NT2/D1 (cell line): ENCODE results near the gene NOTCH2.
"Not testable (repeated sequence)": the region's sequence is repeated elsewhere in the genome, so short reads cannot be mapped to it uniquely, and the experiment has no call there.

Source experiments
- DNase-seq: peaks from one replicate; pipeline ENCODE4 v3.0.0-alpha.2; 2011; ENCODE audit warnings: low read depth, low spot score
- H3K27me3 ChIP-seq: 2 replicates; pipeline ENCODE4 v1.6.0; 2011; ENCODE audit warnings: mild to moderate bottlenecking; ENCODE audit not compliant: insufficient read length, insufficient read depth
- H3K36me3 ChIP-seq: 2 replicates; pipeline ENCODE4 v1.6.1; 2011; ENCODE audit warnings: mild to moderate bottlenecking, low read length, mixed read lengths; ENCODE audit not compliant: insufficient read depth, insufficient read length
- H3K4me1 ChIP-seq: 2 replicates; pipeline ENCODE4 v1.5.1; 2011; ENCODE audit not compliant: insufficient read depth, insufficient read length
- H3K4me3 ChIP-seq: 2 replicates; pipeline ENCODE4 v1.5.1; 2011; ENCODE audit warnings: low read depth; ENCODE audit not compliant: insufficient read length
- H3K9ac ChIP-seq: 2 replicates; pipeline ENCODE4 v1.6.0; 2011; ENCODE audit warnings: low read depth; ENCODE audit not compliant: insufficient read length
- H3K9me3 ChIP-seq: 2 replicates; pipeline ENCODE4 v1.5.1; 2011; ENCODE audit warnings: mild to moderate bottlenecking, low read length; ENCODE audit not compliant: insufficient read depth
- SUZ12 ChIP-seq: IDR thresholded peaks from 2 replicates; pipeline ENCODE4 v1.6.1; 2011; ENCODE audit not compliant: insufficient read length, insufficient read depth; ENCODE audit errors: extremely low read depth
- YY1 ChIP-seq: IDR thresholded peaks from 2 replicates; pipeline ENCODE4 v1.6.1; 2011; ENCODE audit not compliant: insufficient read length, insufficient read depth
- ZNF274 ChIP-seq: IDR thresholded peaks from 2 replicates; pipeline ENCODE4 v1.6.1; 2011; ENCODE audit warnings: mild to moderate bottlenecking, low read depth, low read length

The NOTCH2 gene

GRCh38 chr1:120032253-120032652 is 37.2 kb downstream of the NOTCH2 start:
- not testable (repeated sequence) for H3K4me1 ChIP-seq, H3K27me3 ChIP-seq, H3K9me3 ChIP-seq, H3K9ac ChIP-seq, H3K4me3 ChIP-seq, H3K36me3 ChIP-seq, DNase-seq

GRCh38 chr1:120023791-120024190 is 45.7 kb downstream of the NOTCH2 start:
- not testable (repeated sequence) for H3K9me3 ChIP-seq, H3K9ac ChIP-seq, H3K4me1 ChIP-seq, H3K4me3 ChIP-seq, H3K36me3 ChIP-seq, H3K27me3 ChIP-seq, DNase-seq

GRCh38 chr1:120014978-120015377 is 54.5 kb downstream of the NOTCH2 start:
- not testable (repeated sequence) for H3K9ac ChIP-seq, H3K36me3 ChIP-seq, DNase-seq, H3K4me1 ChIP-seq, H3K9me3 ChIP-seq, H3K4me3 ChIP-seq, H3K27me3 ChIP-seq

GRCh38 chr1:120008320-120008719 is 61.1 kb downstream of the NOTCH2 start:
- not testable (repeated sequence) for H3K36me3 ChIP-seq, H3K9me3 ChIP-seq, H3K9ac ChIP-seq, H3K27me3 ChIP-seq, DNase-seq, H3K4me1 ChIP-seq, H3K4me3 ChIP-seq

- not testable (repeated sequence) for H3K9me3 ChIP-seq, H3K9ac ChIP-seq, H3K27me3 ChIP-seq, H3K4me3 ChIP-seq, H3K4me1 ChIP-seq, H3K36me3 ChIP-seq, DNase-seq
Measured at GRCh38 chr1:120007850-120008249, 61.6 kb downstream of the NOTCH2 start.

- DNase-seq, H3K9ac ChIP-seq, H3K4me1 ChIP-seq, H3K9me3 ChIP-seq, H3K4me3 ChIP-seq, H3K27me3 ChIP-seq: not testable (repeated sequence)
- peaks cover 10% of the 10 kb centered on the region for H3K36me3 ChIP-seq
Measured at GRCh38 chr1:120001035-120001434, 68.4 kb downstream of the NOTCH2 start.

GRCh38 chr1:119996731-119997312 is 72.6 kb downstream of the NOTCH2 start:
- not testable (repeated sequence) for H3K4me3 ChIP-seq, H3K27me3 ChIP-seq, H3K9ac ChIP-seq, H3K36me3 ChIP-seq, H3K9me3 ChIP-seq, H3K4me1 ChIP-seq, DNase-seq

GRCh38 chr1:119995975-119996374 is 73.5 kb downstream of the NOTCH2 start:
- H3K4me3 ChIP-seq, H3K36me3 ChIP-seq, H3K27me3 ChIP-seq, H3K9me3 ChIP-seq, H3K9ac ChIP-seq, H3K4me1 ChIP-seq, DNase-seq: not testable (repeated sequence)

GRCh38 chr1:119988306-119989062 is 81.0 kb downstream of the NOTCH2 start:
- no peaks in the 10 kb centered on the region for H3K4me1 ChIP-seq
- no peaks in the 10 kb centered on the region for H3K9me3 ChIP-seq
- H3K27me3 ChIP-seq = no peaks in the 10 kb centered on the region
- no peak for DNase-seq
- peaks cover 19% of the 10 kb centered on the region for H3K36me3 ChIP-seq
- no peak overlapping the region for H3K9ac ChIP-seq
- H3K4me3 ChIP-seq = no peak overlapping the region
- no peak for TF ChIP-seq ZNF274
- TF ChIP-seq SUZ12 = no peak
- no peak for TF ChIP-seq YY1
